A549 (cell line): ENCODE measurements around the gene G6PC1.
"Not testable (repeated sequence)": the region's sequence is repeated elsewhere in the genome, so short reads cannot be mapped to it uniquely, and the experiment has no call there.

Experiments used
- CEBPB ChIP-seq, 2 experiments: fragments of >200 bp in 1 of 2; sonication (Bioruptor Twin) in 1 of 2; formaldehyde crosslinking in 1 of 2; IDR thresholded peaks; 2 replicates each; pipeline ENCODE4 v1.6.1; 2012 to 2016
- CHD2 ChIP-seq: fragments of 150-350 bp; IDR thresholded peaks from 2 replicates; pipeline ENCODE4 v1.6.1; 2014; ENCODE audit warnings: low read length; ENCODE audit not compliant: partially characterized antibody
- CHD4 ChIP-seq: fragments of 200-600 bp; sonication (generic); IDR thresholded peaks from 2 replicates; pipeline ENCODE4 v1.6.1; 2016; ENCODE audit warnings: antibody characterized with exemption, mild to moderate bottlenecking, borderline replicate concordance
- CTCF ChIP-seq: fragments of >200 bp; sonication (Bioruptor Twin); formaldehyde crosslinking; IDR thresholded peaks from 3 replicates; pipeline ENCODE4 v1.5.1; 2016
- EHMT2 ChIP-seq: fragments of 200-600 bp; sonication (generic); IDR thresholded peaks from 2 replicates; pipeline ENCODE4 v1.6.1; 2016; ENCODE audit warnings: antibody characterized with exemption, low read depth, mild to moderate bottlenecking, moderate library complexity
- EP300 ChIP-seq, 2 experiments: fragments of >200 bp; sonication (Bioruptor Twin); formaldehyde crosslinking; IDR thresholded peaks; 2 replicates in 1 of 2; 3 replicates in 1 of 2; pipeline ENCODE4 v1.6.1; 2016 to 2017
- MAFK ChIP-seq: fragments of 450-650 bp; IDR thresholded peaks from 2 replicates; pipeline ENCODE4 v1.6.1; 2014; ENCODE audit not compliant: partially characterized antibody
- NPAS2 ChIP-seq: fragments of 250-450 bp; sonication (Bioruptor Pico); IDR thresholded peaks from 2 replicates; pipeline ENCODE4 v1.8.0; 2022; ENCODE audit warnings: mild to moderate bottlenecking, moderate library complexity, borderline replicate concordance
- NR3C1 ChIP-seq: fragments of >200 bp; sonication (Bioruptor Twin); formaldehyde crosslinking; IDR thresholded peaks from 3 replicates; pipeline ENCODE4 v1.6.1; 2017
- POLR2A ChIP-seq: IDR thresholded peaks from 2 replicates; pipeline ENCODE4 v1.6.1; 2012; ENCODE audit warnings: mild to moderate bottlenecking, low read length
- RAD21 ChIP-seq, 2 experiments: fragments of >200 bp in 1 of 2; sonication (Bioruptor Twin) in 1 of 2; formaldehyde crosslinking in 1 of 2; IDR thresholded peaks in 1 of 2; conservative IDR thresholded peaks in 1 of 2; 2 replicates in 1 of 2; 3 replicates in 1 of 2; pipeline ENCODE4 v1.6.1; 2012 to 2018; ENCODE audit warnings: inconsistent platforms in 1 of 2
- REST ChIP-seq: fragments of 200-600 bp; sonication (generic); IDR thresholded peaks from 2 replicates; pipeline ENCODE4 v1.6.1; 2016; ENCODE audit warnings: antibody characterized with exemption, mild to moderate bottlenecking, moderate library complexity
- ZNF302 ChIP-seq: fragments of 250-450 bp; sonication (Bioruptor Pico); IDR thresholded peaks from 2 replicates; pipeline ENCODE4 v1.9.0; 2021; ENCODE audit warnings: inconsistent platforms, mild to moderate bottlenecking, moderate library complexity
- TF ChIP-seq, protein P1 (sequence below): fragments of 250-450 bp; sonication (Bioruptor Pico); IDR thresholded peaks from 2 replicates; pipeline ENCODE4 v1.5.0; 2021; ENCODE audit warnings: mild to moderate bottlenecking, moderate library complexity, borderline replicate concordance

- not testable (repeated sequence) for TF ChIP-seq CTCF; MAFK; RAD21 (conservative IDR thresholded peaks at IDR 0.05 in 1 of 2, IDR thresholded peaks at IDR 0.05 in 1 of 2); NPAS2 (CRISPR knock-in tag); CHD2; REST; POLR2A; CEBPB (IDR thresholded peaks at IDR 0.05); EP300 (IDR thresholded peaks at IDR 0.05); CHD4; NR3C1; ZNF302 (CRISPR knock-in tag); EHMT2
- TF ChIP-seq, protein P1, sequence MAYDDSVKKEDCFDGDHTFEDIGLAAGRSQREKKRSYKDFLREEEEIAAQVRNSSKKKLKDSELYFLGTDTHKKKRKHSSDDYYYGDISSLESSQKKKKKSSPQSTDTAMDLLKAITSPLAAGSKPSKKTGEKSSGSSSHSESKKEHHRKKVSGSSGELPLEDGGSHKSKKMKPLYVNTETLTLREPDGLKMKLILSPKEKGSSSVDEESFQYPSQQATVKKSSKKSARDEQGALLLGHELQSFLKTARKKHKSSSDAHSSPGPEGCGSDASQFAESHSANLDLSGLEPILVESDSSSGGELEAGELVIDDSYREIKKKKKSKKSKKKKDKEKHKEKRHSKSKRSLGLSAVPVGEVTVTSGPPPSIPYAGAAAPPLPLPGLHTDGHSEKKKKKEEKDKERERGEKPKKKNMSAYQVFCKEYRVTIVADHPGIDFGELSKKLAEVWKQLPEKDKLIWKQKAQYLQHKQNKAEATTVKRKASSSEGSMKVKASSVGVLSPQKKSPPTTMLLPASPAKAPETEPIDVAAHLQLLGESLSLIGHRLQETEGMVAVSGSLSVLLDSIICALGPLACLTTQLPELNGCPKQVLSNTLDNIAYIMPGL = not testable (repeated sequence)
Measured at GRCh38 chr17:42915288-42915687, 14.7 kb downstream of the G6PC1 start.
